Measurements from ENCODE around the gene KLK14. TPM values are rescaled to one million over a fixed set of nuclear protein-coding genes. Genes with fewer than 3 reads are reported as not detected.

Gene KLK14
- total RNA-seq, 1 donor from 2014 or later = 0.26 TPM

DNA sequence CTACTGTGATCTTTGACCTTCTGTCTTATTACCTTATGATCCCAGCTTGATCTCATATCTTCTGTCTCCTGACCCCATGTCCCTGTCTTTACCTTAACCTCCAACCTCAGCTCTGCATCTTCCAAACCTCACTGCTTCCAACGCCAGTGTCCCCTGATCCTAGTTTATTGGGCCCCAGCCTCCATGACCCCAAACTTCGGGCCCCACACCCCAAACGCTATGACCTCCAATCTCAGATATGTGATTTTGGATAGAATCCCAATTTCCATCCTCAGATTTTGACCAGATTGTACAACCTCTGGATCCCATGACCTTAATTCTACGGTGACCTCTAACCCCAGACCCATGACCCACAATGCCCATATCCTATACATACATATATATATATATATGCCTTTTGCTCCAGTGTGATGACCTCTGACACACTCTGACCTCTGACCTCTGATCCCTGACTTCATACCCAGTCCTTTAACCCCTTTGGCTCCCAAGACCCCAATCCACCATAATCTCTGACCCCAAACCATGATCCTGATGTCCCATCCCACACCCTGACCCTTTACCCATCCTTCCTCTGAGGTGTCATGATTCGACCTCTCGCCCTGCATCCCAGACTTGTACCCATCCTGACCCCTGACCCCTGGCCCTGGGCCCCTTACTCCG lies 51.3 kb downstream of the KLK14 start:
- Mint-ChIP-seq H3K9me3 (peaks cover 5% of the 10 kb centered on the region), H3K27ac (ENCODE audit: unreplicated experiment) (no peak overlapping the region), H3K36me3 (ENCODE audit: low read depth) (no peaks in the 10 kb centered on the region), H3K27me3 (ENCODE audit: low read depth) (peaks cover 33% of the 10 kb centered on the region), H3K4me3 (no peak overlapping the region), H3K4me1 (no peaks in the 10 kb centered on the region)
- no peak for TF ChIP-seq CTCF (conservative IDR thresholded peaks at IDR 0.05)
- no peak for DNase-seq (ENCODE audit: low read depth, low spot score)

DNA sequence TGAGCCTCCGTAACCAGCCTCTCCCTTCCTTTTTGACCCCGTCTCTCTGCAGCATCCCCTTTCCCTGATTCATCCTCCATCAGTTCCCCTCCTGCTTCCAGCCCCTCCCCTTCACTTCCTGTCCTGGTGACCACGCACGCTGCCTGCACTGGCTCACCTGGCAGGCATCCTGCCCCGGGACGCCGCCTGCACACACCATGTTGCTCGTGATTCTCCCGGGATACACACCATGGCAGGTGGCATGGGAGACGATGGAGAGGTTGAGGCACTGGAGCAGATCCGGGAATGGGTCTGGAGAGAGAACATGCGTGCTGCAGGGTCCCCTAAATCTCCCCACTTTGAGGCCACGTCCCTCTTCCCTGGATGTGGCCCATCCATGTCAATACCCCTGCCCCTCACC lies 52.1 kb downstream of the KLK14 start:
- Mint-ChIP-seq H3K27me3 (ENCODE audit: low read depth) (peaks cover 30% of the 10 kb centered on the region), H3K27ac (ENCODE audit: unreplicated experiment) (no peak overlapping the region), H3K4me1 (no peaks in the 10 kb centered on the region), H3K9me3 (peaks cover 5% of the 10 kb centered on the region), H3K36me3 (ENCODE audit: low read depth) (no peaks in the 10 kb centered on the region), H3K4me3 (no peak overlapping the region)
- DNase-seq (ENCODE audit: low read depth, low spot score) = no peak
- no peak for TF ChIP-seq CTCF (conservative IDR thresholded peaks at IDR 0.05)

GRCh38 chr19:51029718-51030117 lies 53.0 kb downstream of the KLK14 start:
- H3K9me3 Mint-ChIP-seq = peaks cover 5% of the 10 kb centered on the region
- TF ChIP-seq CTCF (conservative IDR thresholded peaks at IDR 0.05) = no peak
- no peaks in the 10 kb centered on the region for H3K36me3 Mint-ChIP-seq (ENCODE audit: low read depth)
- H3K4me1 Mint-ChIP-seq = no peaks in the 10 kb centered on the region
- H3K4me3 Mint-ChIP-seq = no peak overlapping the region
- peaks cover 31% of the 10 kb centered on the region for H3K27me3 Mint-ChIP-seq (ENCODE audit: low read depth)
- H3K27ac Mint-ChIP-seq (ENCODE audit: unreplicated experiment) = no peak overlapping the region
- DNase-seq (ENCODE audit: low read depth, low spot score) = no peak

Other genes with a start within 250 kb of the KLK14 start
- not detected in 2 replicates for gene KLK15, start 249.3 kb downstream of the KLK14 start, total RNA-seq
- not detected in 2 replicates for gene KLK3, start 228.0 kb downstream of the KLK14 start, total RNA-seq
- gene KLK2, start 209.4 kb downstream of the KLK14 start, total RNA-seq = not detected in 2 replicates
- not detected in 2 replicates for gene KLK4, start 171.5 kb downstream of the KLK14 start, total RNA-seq
- gene KLK5, start 129.8 kb downstream of the KLK14 start, total RNA-seq = not detected in 2 replicates
- gene KLK6, start 113.3 kb downstream of the KLK14 start, total RNA-seq = 1.7 and 2.5 TPM in 2 replicates
- gene KLK7, start 99.0 kb downstream of the KLK14 start, total RNA-seq = not detected in 2 replicates
- gene KLK8, start 81.3 kb downstream of the KLK14 start, total RNA-seq = not detected in 2 replicates
- not detected in 2 replicates for gene KLK10, start 63.2 kb downstream of the KLK14 start, total RNA-seq
- not detected in 2 replicates for gene KLK11, start 56.3 kb downstream of the KLK14 start, total RNA-seq
- not detected in 2 replicates for gene KLK12, start 47.9 kb downstream of the KLK14 start, total RNA-seq
- gene KLK13, start 17.8 kb downstream of the KLK14 start, total RNA-seq = not detected in 2 replicates
- gene CTU1, start 25.5 kb upstream of the KLK14 start, total RNA-seq = 8.3 and 8.4 TPM in 2 replicates
- gene SIGLEC9, start 42.0 kb upstream of the KLK14 start, total RNA-seq = not detected in 2 replicates
- gene SIGLEC7, start 59.4 kb upstream of the KLK14 start, total RNA-seq = not detected in 2 replicates
- gene CD33, start 142.2 kb upstream of the KLK14 start, total RNA-seq = not detected in 2 replicates
- not detected in 2 replicates for gene SIGLECL1, start 168.2 kb upstream of the KLK14 start, total RNA-seq
- gene IGLON5, start 228.8 kb upstream of the KLK14 start, total RNA-seq = 17.4 and 18.1 TPM in 2 replicates